ENCODE results near the gene CYFIP1.

CYFIP1 gene

DNA sequence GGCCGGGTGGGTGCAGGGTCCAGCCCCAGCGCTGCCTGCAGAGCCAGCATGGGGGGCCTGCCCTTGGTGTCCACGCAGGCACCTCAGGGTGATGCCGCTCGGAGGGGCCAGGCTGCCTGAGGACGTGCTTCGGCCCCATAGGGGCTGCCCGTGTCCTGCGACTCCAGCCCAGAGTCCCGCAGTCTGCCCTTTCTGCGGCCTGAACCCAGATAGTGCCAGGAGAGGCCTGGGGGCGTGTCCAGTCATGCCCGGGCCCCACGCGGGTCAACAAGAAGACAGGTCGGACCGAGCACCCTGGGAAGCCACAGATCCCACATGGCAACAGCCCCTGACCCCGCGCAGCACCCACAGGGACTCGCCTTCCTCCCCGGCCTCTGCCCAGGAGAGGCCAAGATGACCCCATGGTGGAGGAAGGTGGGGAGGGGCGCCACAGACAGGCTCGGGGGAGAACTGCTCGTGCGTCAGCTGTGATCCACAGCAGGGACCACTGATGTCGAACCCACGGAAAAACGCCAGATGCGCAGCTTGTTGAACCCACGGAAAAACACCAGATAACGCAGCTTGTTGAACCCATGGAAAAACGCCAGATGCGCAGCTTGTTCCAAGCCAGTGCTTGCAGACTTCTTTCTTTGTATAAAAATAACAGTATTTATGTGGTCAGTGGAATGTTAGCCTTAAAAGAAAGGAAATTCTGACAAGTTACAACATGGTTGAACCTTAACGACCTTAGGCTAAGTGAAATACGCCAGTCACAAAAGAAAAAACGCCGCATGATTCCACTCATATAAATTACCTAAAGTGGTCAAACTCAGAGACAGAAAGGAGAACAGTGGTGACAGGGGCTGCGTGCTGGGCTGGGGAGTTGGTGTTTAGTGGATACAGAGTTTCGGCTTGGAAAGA is 28.5 kb downstream of the CYFIP1 start:
- FAIRE-seq (no peak), DNase-seq (ENCODE audit: insufficient read length, low spot score) (no peak)

DNA sequence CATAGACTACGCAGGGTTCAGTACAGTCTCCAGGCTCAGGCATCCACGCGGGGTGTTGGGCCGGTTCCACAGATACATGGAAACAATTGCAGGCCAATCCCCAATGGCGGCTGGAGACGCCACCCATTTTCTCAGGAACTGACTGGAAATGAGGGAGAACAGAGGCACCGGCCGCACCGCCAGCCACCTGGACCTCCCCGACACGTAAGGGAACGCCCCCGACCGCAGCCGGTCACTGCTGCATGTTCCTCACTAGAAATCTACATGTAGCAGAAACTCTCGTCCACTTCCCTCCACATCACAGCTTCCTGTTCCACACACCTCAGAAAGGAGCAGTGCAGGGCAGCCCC is 29.2 kb downstream of the CYFIP1 start:
- DNase-seq (ENCODE audit: insufficient read length, low spot score) (no peak), FAIRE-seq (no peak)

DNA sequence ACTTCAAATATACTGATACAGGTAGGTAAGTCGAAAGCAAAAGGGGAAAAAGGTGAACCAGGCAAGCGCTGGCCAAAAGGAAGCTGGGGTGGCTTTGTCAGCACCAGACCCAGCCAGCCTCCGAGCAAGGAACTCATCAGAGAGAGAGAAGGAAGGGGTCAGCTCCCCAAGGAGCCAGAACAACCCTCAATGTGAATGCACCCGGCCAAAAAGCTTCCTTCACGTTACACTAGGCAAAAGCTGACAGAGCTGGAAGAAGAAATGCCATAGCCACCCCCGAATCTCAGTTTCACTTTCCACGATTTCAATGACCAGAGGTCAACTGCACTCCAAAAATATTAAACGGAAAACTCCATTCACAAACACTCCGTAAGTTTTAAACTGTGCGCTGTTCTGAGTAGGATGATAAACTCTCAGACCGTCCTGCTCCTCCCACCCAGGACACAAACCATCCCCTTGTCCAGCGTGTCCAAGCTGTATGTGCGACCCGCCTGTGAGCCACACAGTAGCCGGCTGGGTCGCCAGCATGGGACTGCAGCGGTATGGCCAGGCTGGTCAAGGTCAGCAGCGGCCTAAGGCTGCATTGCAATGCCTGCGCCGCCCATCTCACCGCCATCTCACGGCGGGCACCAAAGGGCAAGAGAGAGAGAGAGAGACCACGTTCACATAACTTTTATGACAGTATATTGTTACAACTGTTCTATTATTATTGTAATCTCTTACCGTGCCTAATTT is 29.7 kb downstream of the CYFIP1 start:
- FAIRE-seq = no peak
- no peak for DNase-seq (ENCODE audit: insufficient read length, low spot score)

DNA sequence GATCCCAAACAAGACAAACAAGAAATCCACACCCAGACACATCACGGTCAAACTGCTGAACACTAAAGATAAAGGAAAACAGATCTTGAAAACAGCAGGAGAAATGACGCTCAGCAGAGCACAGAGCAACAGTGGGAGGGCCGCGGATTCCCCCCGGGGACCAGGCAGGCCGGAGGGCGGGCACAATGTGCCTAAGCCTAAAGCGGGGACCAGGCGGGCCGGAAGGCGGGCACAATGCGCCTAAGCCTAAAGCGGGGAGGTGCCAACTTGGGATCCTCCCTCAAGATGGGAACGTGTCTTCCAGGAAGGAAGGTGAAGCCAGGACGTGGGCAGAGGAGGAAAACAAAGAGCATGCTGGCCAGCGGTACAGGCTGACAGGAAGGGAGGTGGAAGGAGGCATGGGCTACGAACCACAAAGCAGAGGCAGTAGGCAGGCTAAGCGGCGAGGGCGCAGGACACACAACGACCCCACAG is 31.1 kb downstream of the CYFIP1 start:
- DNase-seq (ENCODE audit: insufficient read length, low spot score) (no peak), FAIRE-seq (no peak)

DNA sequence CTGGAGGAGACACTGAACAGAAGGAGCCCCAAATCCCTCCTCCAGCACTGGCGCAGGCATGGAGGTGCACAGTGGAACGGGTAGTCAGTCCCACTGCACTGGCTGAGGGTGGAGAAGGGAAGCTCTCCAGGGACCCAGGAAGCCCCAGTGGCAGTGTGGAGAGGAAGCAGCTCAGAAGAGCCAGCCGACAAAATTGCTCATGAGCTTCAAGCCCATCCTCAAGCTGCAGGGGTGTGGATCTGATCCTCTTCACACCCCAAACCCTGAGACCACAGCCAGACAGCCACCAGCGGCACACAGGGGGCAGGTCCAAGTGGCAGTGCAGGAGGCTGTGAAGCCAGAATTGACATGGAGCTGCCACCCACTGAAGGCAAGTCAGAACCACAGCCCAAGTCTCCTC is 32.1 kb downstream of the CYFIP1 start:
- FAIRE-seq = no peak
- no peak for DNase-seq (ENCODE audit: insufficient read length, low spot score)

DNA sequence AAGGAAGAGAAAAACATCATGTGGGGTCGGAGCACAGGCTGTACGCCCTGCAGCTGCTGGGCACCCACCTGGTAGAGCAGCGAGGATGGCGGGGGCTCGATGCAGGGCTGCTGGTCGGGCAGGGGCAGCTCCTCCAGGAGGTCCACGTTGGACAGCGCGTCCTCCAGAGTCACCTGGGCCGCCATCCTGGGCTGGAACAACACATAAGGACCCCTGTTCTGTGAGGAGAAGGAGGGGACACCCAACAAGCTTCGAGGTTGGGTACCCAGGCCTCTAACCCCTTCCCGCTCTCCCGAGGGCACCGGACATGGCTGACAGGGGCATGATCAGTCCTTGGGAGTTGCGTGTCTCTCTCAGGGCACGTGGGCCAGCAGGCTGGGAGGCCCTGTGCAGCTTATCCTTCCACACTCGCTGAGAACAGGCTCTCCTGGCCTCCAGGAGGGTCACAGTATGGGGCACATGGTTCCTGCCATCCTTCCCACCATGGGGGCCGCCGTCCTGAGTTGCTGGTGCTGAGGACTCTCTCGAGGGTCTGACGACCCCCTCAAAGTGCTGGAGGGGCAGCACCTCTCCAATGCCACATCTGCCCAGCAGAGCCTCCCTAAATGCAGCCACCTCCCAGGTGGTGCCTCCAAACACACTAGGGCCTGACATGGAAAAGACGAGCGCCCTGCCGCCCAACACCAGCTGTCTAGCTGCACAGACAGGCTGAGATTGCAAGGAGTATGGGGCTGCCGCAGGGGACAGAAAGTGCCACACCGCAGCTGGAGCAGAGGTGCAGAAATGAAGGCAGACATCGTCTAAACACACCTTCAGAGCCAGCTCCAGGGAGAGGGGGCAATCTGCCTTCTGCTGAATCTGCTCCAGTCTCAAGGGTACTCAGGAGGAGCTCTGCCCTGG is 32.8 kb downstream of the CYFIP1 start:
- FAIRE-seq (no peak), DNase-seq (ENCODE audit: insufficient read length, low spot score) (no peak)

DNA sequence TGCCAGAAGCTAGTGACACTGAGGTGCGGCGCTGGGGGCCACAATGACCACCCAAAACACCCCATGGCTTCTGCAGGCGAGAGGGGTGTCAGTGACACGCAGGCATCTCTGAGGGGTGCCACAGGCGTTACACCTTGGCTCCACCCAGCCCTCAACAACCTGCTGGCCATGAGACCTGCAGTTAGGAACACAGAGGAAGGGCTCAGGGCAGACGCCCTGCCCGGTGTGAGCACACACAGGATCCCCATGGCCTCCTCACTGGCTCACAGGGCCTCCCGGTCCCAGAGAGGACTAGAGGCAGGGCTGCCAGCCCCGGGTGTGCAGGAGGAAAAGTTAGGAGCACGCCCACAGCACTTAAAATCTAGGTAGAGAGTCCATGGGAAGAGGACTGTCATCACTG is 35.1 kb downstream of the CYFIP1 start:
- FAIRE-seq (no peak), DNase-seq (ENCODE audit: insufficient read length, low spot score) (no peak)

GRCh38 chr15:22944651-22945050 is 35.5 kb downstream of the CYFIP1 start:
- FAIRE-seq = no peak
- DNase-seq (ENCODE audit: insufficient read length, low spot score) = no peak

GRCh38 chr15:22942877-22943276 is 37.3 kb downstream of the CYFIP1 start:
- FAIRE-seq = no peak

DNA sequence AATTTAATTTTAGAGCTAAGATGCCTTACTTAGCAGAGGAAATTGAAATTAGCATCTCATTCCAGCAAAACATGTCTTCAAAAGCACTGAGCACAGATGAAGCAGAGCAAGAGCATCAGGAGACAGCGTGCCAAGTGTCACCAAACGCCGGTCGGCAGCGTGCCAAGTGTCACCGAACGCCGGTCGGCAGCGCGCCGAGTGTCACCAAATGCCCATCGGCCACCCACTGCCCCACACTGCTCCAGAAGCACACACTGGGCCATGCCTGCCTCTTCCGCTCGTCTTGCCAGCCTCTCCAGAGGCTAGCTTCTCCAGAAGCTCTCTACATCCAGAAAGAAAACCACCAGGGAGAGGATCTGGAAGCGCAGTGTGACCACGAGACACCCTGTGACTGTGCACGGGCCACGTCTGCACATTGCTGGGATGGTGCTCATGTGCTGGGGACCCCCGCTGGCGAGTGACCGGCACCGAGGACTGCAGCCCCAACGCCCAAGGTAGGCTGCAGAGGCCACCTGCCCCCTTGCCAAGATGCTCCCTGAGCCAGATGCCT is 37.8 kb downstream of the CYFIP1 start:
- FAIRE-seq = no peak

More at GRCh38 chr15:22942877-22943276, 37.3 kb downstream of the CYFIP1 start:
- DNase-seq (ENCODE audit: insufficient read length, low spot score) = no peak

DNA sequence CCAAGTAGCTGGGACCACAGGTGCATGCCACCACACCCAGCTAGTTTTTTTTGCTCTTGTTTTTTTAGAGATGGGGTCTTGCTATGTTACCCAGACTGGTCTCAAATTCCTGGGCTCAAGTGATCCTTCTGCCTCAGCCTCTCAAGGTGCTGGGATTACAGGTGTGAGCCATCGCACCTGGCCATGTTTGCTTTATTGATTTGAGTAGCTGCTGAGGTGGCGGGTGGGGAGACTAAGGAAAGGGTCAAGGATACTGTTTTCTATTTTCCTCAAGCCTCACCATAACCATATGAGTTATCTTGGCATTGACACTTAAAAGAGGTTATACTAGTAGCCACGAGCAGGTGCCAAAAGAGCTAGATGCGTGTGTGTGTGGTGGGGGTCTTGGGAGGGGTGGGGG is 39.0 kb downstream of the CYFIP1 start:
- no peak for DNase-seq (ENCODE audit: insufficient read length, low spot score)
- FAIRE-seq = no peak

More for the DNA sequence above, 37.8 kb downstream of the CYFIP1 start:
- no peak for DNase-seq (ENCODE audit: insufficient read length, low spot score)

GRCh38 chr15:22939652-22940061 is 40.5 kb downstream of the CYFIP1 start:
- FAIRE-seq (no peak), DNase-seq (ENCODE audit: insufficient read length, low spot score) (no peak)

DNA sequence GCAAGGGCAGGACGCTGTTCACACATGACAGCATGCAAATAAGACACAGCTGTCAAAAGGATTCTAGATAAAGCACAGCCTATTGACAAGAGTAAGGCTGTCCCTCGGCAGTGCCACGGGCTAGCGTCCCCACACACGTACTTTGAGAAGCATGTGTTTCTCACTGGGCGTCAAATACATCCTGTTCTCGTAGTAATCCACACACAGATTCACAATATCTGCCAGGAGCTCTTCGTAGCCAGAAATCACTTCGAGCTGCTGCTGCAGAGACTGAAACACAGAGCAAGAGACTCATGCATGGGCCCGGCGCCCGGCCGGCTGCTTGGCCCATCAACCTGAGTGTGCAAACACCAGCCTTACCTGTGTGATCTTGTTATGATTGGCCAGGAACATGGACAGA is 41.1 kb downstream of the CYFIP1 start:
- FAIRE-seq = no peak
- DNase-seq (ENCODE audit: insufficient read length, low spot score) = no peak

GRCh38 chr15:22936577-22937472 is 43.3 kb downstream of the CYFIP1 start:
- FAIRE-seq = no peak
- DNase-seq (ENCODE audit: insufficient read length, low spot score) = no peak

GRCh38 chr15:22933641-22934061 is 46.5 kb downstream of the CYFIP1 start:
- DNase-seq (ENCODE audit: insufficient read length, low spot score) = no peak
- no peak for FAIRE-seq

GRCh38 chr15:22931784-22932536 is 48.2 kb downstream of the CYFIP1 start:
- FAIRE-seq = no peak
- DNase-seq (ENCODE audit: insufficient read length, low spot score) = no peak

GRCh38 chr15:22930782-22931484 is 49.2 kb downstream of the CYFIP1 start:
- no peak for DNase-seq (ENCODE audit: insufficient read length, low spot score)
- FAIRE-seq = no peak

- no peak for FAIRE-seq
Observed at GRCh38 chr15:22927761-22928160, 52.4 kb downstream of the CYFIP1 start.

More at GRCh38 chr15:22927761-22928160, 52.4 kb downstream of the CYFIP1 start:
- no peak for DNase-seq (ENCODE audit: insufficient read length, low spot score)
